ENCODE measurements around the gene NBPF12.
"Not testable (repeated sequence)": the region's sequence is repeated elsewhere in the genome, so short reads cannot be mapped to it uniquely, and the experiment has no call there.

DNA sequence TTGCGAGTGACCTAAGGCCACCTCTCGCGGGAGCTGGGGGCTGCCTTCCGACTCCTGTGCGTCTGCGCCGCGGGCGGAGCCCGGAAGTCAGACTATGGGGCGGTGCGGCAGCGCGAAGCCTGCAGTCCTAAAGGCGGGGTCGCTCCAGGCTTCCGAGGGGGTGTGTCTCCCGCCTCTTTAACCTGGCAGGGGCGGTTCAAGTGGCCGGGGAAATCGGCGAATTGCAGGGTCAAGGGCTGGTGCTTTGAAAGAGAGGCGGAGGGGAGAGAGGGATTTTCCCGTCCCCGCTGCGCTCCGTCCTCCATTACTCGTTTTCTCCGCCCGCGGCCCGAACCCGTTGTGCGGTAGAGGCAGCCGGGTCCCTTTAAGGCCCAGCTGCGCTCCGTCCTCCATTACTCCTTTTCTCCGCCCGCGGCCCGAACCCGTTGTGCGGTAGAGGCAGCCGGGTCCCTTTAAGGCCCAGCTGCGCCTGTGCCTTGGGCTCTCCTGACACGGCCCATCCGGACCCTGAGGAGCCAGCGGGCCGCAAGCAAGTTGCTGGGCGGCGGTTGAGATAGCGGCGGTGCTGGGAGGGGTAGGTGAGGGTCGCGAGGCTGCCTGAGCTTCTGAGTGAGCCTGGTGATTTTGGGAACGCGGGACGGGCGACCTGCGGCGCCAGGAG lies at the start of gene NBPF12:
- not testable (repeated sequence) for TF ChIP-seq CTCF (IDR thresholded peaks at IDR 0.05); ZFX (IDR thresholded peaks at IDR 0.05; ENCODE audit: borderline replicate concordance)

Data from 22Rv1 (cell line).